ENCODE data around the gene GSK3A.

GRCh38 chr19:42244347-42245220 is 2.2 kb upstream of the GSK3A start:
- no peak for TF ChIP-seq HDGF (IDR thresholded peaks at IDR 0.05; ENCODE audit: borderline replicate concordance)
- TF ChIP-seq PKNOX1 (IDR thresholded peaks at IDR 0.05) = no peak
- TF ChIP-seq FOXA1 (IDR thresholded peaks at IDR 0.05) = no peak
- TF ChIP-seq LEF1 (IDR thresholded peaks at IDR 0.05; ENCODE audit: borderline replicate concordance) = no peak
- no peak for TF ChIP-seq ZNF384 (IDR thresholded peaks at IDR 0.05)
- no peak for TF ChIP-seq BHLHE40 (IDR thresholded peaks at IDR 0.05; ENCODE audit: borderline replicate concordance)
- TF ChIP-seq SP1 (IDR thresholded peaks at IDR 0.05) = no peak
- peak; percentile 98 for TF ChIP-seq ELF4 (IDR thresholded peaks at IDR 0.05)
